ENCODE results near the gene DTWD1.

- TF ChIP-seq PAX5 (IDR thresholded peaks at IDR 0.05; ENCODE audit: borderline replicate concordance, low read depth, low read length), result no peak
- no peak for TF ChIP-seq FOXK2 (IDR thresholded peaks at IDR 0.05)
- TF ChIP-seq POLR2AphosphoS5 (IDR thresholded peaks at IDR 0.05; ENCODE audit: low read length), result no peak
- TF ChIP-seq SKIL (IDR thresholded peaks at IDR 0.05; ENCODE audit: low read depth, poor library complexity, severe bottlenecking), result no peak
- TF ChIP-seq RAD51 (IDR thresholded peaks at IDR 0.05), result no peak
- no peak for TF ChIP-seq MAX (IDR thresholded peaks at IDR 0.05; ENCODE audit: low read depth, low read length)
Measured at GRCh38 chr15:49693498-49693897, 72.7 kb downstream of the DTWD1 start.

All from GM12878 (cell line).